ENCODE results near the gene POMT2.
"Not testable (repeated sequence)": the region's sequence is repeated elsewhere in the genome, so short reads cannot be mapped to it uniquely, and the experiment has no call there.

Gene POMT2

GRCh38 chr14:77320238-77320935 is at the start of gene POMT2:
POMT2 (minus strand) TSS chr14:77320883; CDS start chr14:77320681, 202 bp downstream.
- DNase-seq, result peak; percentile 94

- no peak for DNase-seq
Observed at GRCh38 chr14:77369285-77369684, 48.6 kb upstream of the POMT2 start.

- DNase-seq, result no peak
Observed at GRCh38 chr14:77364146-77364545, 43.5 kb upstream of the POMT2 start.

- no peak for DNase-seq
Observed at GRCh38 chr14:77359626-77360025, 38.9 kb upstream of the POMT2 start.

- no peak for DNase-seq
Observed at GRCh38 chr14:77356899-77357298, 36.2 kb upstream of the POMT2 start.

GRCh38 chr14:77355811-77356210 is 35.1 kb upstream of the POMT2 start:
- DNase-seq, result no peak

GRCh38 chr14:77353469-77354141 is 32.9 kb upstream of the POMT2 start:
- no peak for DNase-seq

- no peak for DNase-seq
Observed at GRCh38 chr14:77347751-77348150, 27.1 kb upstream of the POMT2 start.

- no peak for DNase-seq
Observed at GRCh38 chr14:77346495-77346894, 25.8 kb upstream of the POMT2 start.

- no peak for DNase-seq
Observed at GRCh38 chr14:77344377-77344996, 23.8 kb upstream of the POMT2 start.

- DNase-seq, result no peak
Observed at GRCh38 chr14:77343662-77344061, 23.0 kb upstream of the POMT2 start.

GRCh38 chr14:77342726-77343397 is 22.2 kb upstream of the POMT2 start:
- DNase-seq, result no peak

GRCh38 chr14:77340389-77340788 is 19.7 kb upstream of the POMT2 start:
- no peak for DNase-seq

- DNase-seq, result no peak
Observed at GRCh38 chr14:77339407-77339806, 18.7 kb upstream of the POMT2 start.

- no peak for DNase-seq
Observed at GRCh38 chr14:77338302-77338701, 17.6 kb upstream of the POMT2 start.

GRCh38 chr14:77337880-77338279 is 17.2 kb upstream of the POMT2 start:
- DNase-seq, result no peak

- DNase-seq, result not testable (repeated sequence)
Observed at GRCh38 chr14:77337255-77337654, 16.6 kb upstream of the POMT2 start.

- DNase-seq, result no peak
Observed at GRCh38 chr14:77335576-77335975, 14.9 kb upstream of the POMT2 start.

- DNase-seq, result no peak
Observed at GRCh38 chr14:77329872-77330271, 9.2 kb upstream of the POMT2 start.

- DNase-seq, result no peak
Observed at GRCh38 chr14:77327111-77327510, 6.4 kb upstream of the POMT2 start.

GRCh38 chr14:77325746-77326094 is 5.0 kb upstream of the POMT2 start:
- no peak for DNase-seq

GRCh38 chr14:77324816-77325745 is 4.4 kb upstream of the POMT2 start:
- no peak for DNase-seq

- DNase-seq, result no peak
Observed at GRCh38 chr14:77324289-77324688, 3.6 kb upstream of the POMT2 start.
